ENCODE results near the gene SEMA3D.

Gene SEMA3D

DNA sequence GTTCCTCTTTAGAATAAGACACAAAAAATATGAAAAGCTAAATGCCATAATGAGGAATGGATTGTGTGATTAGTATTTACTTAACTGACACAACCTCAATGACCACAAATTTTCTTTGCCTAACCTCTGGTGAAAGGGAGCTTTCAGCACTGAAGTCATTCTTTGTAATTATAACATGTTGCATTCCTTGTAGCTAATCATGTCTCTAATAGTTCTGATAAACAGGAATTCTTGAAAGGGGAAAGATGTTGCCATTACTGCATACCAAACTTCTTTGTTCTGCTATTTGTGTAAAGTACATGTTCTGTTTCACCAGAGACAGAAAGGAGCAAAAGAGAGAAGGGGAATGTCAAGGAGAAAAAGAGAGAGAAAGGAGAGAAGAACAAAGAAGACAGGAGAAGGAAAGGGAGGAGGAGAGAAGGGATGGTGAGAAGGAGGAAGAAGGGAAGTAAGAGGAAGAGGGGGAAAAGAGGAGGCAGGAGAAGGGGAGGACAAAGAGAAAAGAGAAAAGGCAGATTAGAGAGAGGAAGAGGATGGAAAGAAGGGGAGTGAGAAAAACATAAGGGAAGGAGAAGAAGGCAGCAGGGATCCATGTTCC is 120.9 kb downstream of the SEMA3D start:
- no peak for TF ChIP-seq CTCF (IDR thresholded peaks at IDR 0.05; ENCODE audit: insufficient read depth, low read depth, low read length, missing control alignments)
- H3K4me3 ChIP-seq (ENCODE audit: low read depth, low read length), result no peak overlapping the region
- no peak for DNase-seq (ENCODE audit: low read depth)

- TF ChIP-seq CTCF (IDR thresholded peaks at IDR 0.05; ENCODE audit: insufficient read depth, low read depth, low read length, missing control alignments), result no peak
- no peak for DNase-seq (ENCODE audit: low read depth)
- no peak overlapping the region for H3K4me3 ChIP-seq (ENCODE audit: low read depth, low read length)
Observed at GRCh38 chr7:85065306-85065705, 121.5 kb downstream of the SEMA3D start.

DNA sequence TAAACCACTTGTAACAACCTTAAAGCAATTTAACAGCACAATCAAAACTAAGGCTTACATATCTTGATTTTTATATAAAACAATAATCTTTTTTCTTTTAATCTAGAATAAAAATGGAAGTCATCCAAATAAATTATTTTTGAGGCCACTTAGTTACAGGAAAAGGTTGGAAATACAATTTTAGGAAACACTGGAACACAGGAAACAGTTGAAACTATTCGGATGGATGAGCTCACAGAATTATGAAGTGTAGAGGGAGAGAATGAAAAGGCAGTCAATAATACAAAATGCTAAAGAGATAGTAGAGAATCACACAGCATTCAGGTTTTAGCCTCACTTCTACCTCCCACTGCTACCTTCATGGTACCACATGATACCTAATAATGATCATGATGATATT is 124.2 kb downstream of the SEMA3D start:
- no peak for TF ChIP-seq CTCF (IDR thresholded peaks at IDR 0.05; ENCODE audit: insufficient read depth, low read depth, low read length, missing control alignments)
- no peak overlapping the region for H3K4me3 ChIP-seq (ENCODE audit: low read depth, low read length)
- no peak for DNase-seq (ENCODE audit: low read depth)

DNA sequence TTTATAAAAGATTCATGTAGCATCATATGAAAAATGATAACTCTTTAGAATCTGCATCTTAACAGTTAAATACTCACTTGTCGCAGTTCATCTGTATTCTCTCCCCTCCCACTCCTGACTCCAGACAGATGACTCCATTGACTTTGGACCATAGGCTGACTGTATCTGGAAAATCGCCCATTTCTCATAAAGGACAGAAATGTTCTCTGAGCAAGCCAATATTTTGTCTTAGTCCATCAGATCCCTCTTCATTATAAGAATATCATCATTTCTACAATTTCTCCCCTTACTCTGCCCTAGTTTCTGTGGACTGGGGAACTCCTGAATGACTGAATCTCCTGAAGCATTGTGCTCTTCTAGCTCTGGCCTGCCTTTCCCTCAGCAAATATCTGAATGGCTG is 125.4 kb downstream of the SEMA3D start:
- no peak for TF ChIP-seq CTCF (IDR thresholded peaks at IDR 0.05; ENCODE audit: insufficient read depth, low read depth, low read length, missing control alignments)
- no peak overlapping the region for H3K4me3 ChIP-seq (ENCODE audit: low read depth, low read length)
- DNase-seq (ENCODE audit: low read depth), result no peak

GRCh38 chr7:85060696-85061095 is 126.2 kb downstream of the SEMA3D start:
- TF ChIP-seq CTCF (IDR thresholded peaks at IDR 0.05; ENCODE audit: insufficient read depth, low read depth, low read length, missing control alignments), result no peak
- no peak for DNase-seq (ENCODE audit: low read depth)
- H3K4me3 ChIP-seq (ENCODE audit: low read depth, low read length), result no peak overlapping the region

DNA sequence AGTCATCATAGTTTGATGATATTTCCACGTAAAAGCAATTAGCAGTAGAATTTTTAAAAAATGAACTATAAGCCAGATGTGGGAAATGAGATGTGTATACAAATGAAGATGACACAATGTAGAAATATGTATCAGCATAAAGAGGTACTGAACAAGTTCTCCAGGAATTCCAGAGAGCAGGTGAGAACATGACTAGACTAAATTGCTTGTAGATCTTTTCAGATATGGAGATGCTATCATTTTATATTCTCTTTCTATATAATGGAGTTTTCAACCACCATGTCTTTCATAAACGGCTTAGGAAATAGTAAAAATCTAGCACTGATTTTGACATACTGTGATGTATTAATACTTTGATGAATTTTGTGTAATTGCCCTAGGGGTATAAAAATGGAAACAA is 130.9 kb downstream of the SEMA3D start:
- H3K4me3 ChIP-seq (ENCODE audit: low read depth, low read length), result no peak overlapping the region
- no peak for TF ChIP-seq CTCF (IDR thresholded peaks at IDR 0.05; ENCODE audit: insufficient read depth, low read depth, low read length, missing control alignments)
- no peak for DNase-seq (ENCODE audit: low read depth)

DNA sequence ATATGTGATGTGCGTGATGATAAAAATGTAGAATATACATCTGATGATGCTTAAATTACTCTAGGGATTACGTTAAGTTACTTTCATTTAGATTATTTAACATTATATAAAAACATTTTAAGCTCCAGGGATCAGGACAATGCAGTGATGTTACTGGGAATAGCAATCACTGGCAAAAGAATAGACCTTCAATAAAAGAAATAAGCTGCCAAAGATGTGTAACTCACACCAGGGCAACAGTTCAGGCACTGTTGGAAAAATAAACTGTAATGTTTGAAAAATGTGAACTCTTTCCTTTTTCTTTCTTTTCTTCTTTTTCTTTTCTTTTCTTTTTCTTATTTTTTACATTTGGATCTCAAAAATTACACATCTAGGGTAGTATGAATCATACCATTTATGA is 131.7 kb downstream of the SEMA3D start:
- no peak for DNase-seq (ENCODE audit: low read depth)
- no peak overlapping the region for H3K4me3 ChIP-seq (ENCODE audit: low read depth, low read length)
- TF ChIP-seq CTCF (IDR thresholded peaks at IDR 0.05; ENCODE audit: insufficient read depth, low read depth, low read length, missing control alignments), result no peak

All from GM12865 (cell line).